C4-2B (cell line): ENCODE data around the gene GHRL.

ENCODE experiments used
- ZFX ChIP-seq: fragments of 450-650 bp; IDR thresholded peaks from 2 replicates; pipeline ENCODE4 v1.6.1; 2017
- TF ChIP-seq, protein P1 (sequence below): fragments of 450-650 bp; conservative IDR thresholded peaks from 2 replicates; pipeline ENCODE4 v1.5.1; 2017; ENCODE audit warnings: mild to moderate bottlenecking

DNA sequence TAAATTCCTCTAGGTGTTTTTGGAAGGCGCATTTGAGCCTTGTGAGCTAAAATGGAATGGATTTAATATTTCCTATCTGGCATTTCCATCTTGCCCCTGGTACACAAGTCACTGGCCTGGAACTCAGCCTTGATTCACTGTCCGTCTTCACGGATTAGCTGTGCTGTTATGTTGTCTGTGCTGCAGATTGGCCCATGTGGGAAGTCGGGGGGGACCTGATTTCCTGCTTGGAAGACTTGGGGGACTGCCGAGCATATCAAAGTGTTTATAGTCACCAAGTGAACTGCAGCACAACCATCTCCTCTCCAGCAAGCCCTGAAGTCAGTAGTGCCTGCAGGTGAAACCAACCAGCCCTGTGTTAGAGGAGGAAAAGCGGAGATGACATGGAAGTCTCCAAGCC lies 12.2 kb downstream of the GHRL start:
- TF ChIP-seq, protein P1, sequence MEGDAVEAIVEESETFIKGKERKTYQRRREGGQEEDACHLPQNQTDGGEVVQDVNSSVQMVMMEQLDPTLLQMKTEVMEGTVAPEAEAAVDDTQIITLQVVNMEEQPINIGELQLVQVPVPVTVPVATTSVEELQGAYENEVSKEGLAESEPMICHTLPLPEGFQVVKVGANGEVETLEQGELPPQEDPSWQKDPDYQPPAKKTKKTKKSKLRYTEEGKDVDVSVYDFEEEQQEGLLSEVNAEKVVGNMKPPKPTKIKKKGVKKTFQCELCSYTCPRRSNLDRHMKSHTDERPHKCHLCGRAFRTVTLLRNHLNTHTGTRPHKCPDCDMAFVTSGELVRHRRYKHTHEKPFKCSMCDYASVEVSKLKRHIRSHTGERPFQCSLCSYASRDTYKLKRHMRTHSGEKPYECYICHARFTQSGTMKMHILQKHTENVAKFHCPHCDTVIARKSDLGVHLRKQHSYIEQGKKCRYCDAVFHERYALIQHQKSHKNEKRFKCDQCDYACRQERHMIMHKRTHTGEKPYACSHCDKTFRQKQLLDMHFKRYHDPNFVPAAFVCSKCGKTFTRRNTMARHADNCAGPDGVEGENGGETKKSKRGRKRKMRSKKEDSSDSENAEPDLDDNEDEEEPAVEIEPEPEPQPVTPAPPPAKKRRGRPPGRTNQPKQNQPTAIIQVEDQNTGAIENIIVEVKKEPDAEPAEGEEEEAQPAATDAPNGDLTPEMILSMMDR = no peak
- TF ChIP-seq ZFX = no peak
